HG03442 (cell line): ENCODE measurements around the gene C17orf78.
"Not testable (repeated sequence)": the region's sequence is repeated elsewhere in the genome, so short reads cannot be mapped to it uniquely, and the experiment has no call there.

Experiments
- ATAC-seq: cut with Tn5 transposase; IDR thresholded peaks from one replicate; pipeline ENCODE4 v1.9.1; 2021; ENCODE audit warnings: mild to moderate bottlenecking, moderate library complexity; ENCODE audit not compliant: unreplicated experiment

The C17orf78 gene

GRCh38 chr17:37385474-37385990, 9.7 kb downstream of the C17orf78 start:
- no peak for ATAC-seq

GRCh38 chr17:37386462-37386861, 10.7 kb downstream of the C17orf78 start:
- no peak for ATAC-seq

GRCh38 chr17:37388266-37388665, 12.5 kb downstream of the C17orf78 start:
- ATAC-seq, result no peak

GRCh38 chr17:37389160-37389559, 13.4 kb downstream of the C17orf78 start:
- no peak for ATAC-seq

GRCh38 chr17:37391146-37391545, 15.4 kb downstream of the C17orf78 start:
- ATAC-seq, result no peak

- no peak for ATAC-seq
These were observed 16.3 kb downstream of the C17orf78 start for GRCh38 chr17:37392024-37392590.

GRCh38 chr17:37393352-37393751, 17.6 kb downstream of the C17orf78 start:
- ATAC-seq, result no peak

GRCh38 chr17:37399265-37399803, 23.5 kb downstream of the C17orf78 start:
- no peak for ATAC-seq

GRCh38 chr17:37400505-37400904, 24.7 kb downstream of the C17orf78 start:
- ATAC-seq, result no peak

GRCh38 chr17:37405522-37405921, 29.7 kb downstream of the C17orf78 start:
- ATAC-seq, result not testable (repeated sequence)

GRCh38 chr17:37405955-37406634, 30.3 kb downstream of the C17orf78 start:
- ATAC-seq, result no peak

- peak; percentile 75 for ATAC-seq
These were observed 31.1 kb downstream of the C17orf78 start, which contains the start of the genes ACACA and TADA2A for GRCh38 chr17:37406635-37407461. Gene ACACA (minus strand): TSS chr17:37406836. CDS start chr17:37406299, 537 bp downstream. Gene TADA2A (plus strand): TSS chr17:37406886. CDS start chr17:37411366, 4,480 bp downstream.

- not testable (repeated sequence) for ATAC-seq
These were observed 32.3 kb downstream of the C17orf78 start for GRCh38 chr17:37408145-37408479.

- no peak for ATAC-seq
These were observed 34.6 kb downstream of the C17orf78 start for GRCh38 chr17:37410357-37410756.

GRCh38 chr17:37413875-37414519, 38.2 kb downstream of the C17orf78 start:
- ATAC-seq, result no peak

GRCh38 chr17:37417852-37418251, 42.1 kb downstream of the C17orf78 start:
- no peak for ATAC-seq

GRCh38 chr17:37422971-37423625, 47.3 kb downstream of the C17orf78 start:
- ATAC-seq, result no peak

GRCh38 chr17:37425268-37425667, 49.5 kb downstream of the C17orf78 start:
- no peak for ATAC-seq

GRCh38 chr17:37429039-37429438, 53.3 kb downstream of the C17orf78 start:
- no peak for ATAC-seq

GRCh38 chr17:37429453-37429852, 53.7 kb downstream of the C17orf78 start:
- no peak for ATAC-seq
